Stimulated activated CD8-positive, alpha-beta memory T cell treated with anti-CD3 and anti-CD28 coated beads, Interleukin-12 subunit alpha, Interleukin-12 subunit beta, amount 100 ng/mL, for 4 hours (primary cell): ENCODE data around the gene ST6GALNAC4.
A peak's percentile ranks its signal among the peaks of the same experiment; 100 is the strongest.

Experiments used
- DNase-seq: peaks from one replicate; pipeline ENCODE4 v3.0.0-alpha.2; 2020; ENCODE audit warnings: low read depth

Gene ST6GALNAC4

DNA sequence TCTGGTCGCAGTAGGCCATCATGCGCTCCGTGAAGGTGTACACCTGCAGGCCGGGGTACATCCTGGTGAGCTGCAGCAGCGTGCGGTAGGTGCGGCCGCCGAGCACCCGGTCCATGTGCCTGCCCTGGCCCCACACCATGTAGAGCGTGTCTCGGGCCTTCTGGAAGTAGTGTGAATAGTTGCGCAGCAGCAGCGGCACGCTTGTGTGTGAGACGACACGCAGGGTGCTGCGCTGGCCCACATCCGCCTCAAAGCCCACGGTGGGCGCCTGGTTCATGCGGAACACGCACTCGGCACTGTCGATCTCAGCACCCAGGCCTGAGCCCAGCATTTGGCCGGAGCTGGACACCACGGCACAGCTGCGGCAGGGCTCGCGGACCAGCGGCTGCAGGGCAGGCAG lies 4.5 kb downstream of the ST6GALNAC4 start:
- no peak for DNase-seq

DNA sequence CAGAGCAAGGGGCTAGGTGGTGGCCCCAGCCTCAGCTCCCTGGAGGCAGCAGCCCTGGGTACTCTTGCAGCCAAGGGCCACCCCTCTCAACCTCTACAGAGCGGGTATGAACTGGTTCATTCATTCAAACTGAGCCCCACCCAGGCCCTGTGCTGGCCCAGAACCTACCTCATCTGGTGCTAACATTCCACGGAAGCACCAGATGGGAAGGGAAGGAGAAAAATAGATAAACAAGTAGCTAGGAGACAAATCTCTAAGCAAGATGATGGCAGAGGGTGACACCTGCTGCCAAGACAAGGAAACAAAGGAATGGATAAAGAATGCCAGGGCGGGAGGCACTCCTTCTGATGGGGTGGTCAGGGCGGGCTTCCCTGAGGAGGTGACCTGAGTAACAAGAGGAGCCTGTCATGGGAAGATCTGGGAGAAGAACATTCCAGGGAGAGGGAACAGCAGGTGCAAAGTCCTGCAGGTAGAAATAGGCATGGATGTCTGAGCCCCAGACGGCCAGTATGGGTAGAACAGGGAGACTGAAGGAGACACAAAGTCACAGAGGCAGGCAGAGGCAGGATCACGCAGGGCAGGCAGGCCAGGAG lies 6.1 kb downstream of the ST6GALNAC4 start:
- no peak for DNase-seq

DNA sequence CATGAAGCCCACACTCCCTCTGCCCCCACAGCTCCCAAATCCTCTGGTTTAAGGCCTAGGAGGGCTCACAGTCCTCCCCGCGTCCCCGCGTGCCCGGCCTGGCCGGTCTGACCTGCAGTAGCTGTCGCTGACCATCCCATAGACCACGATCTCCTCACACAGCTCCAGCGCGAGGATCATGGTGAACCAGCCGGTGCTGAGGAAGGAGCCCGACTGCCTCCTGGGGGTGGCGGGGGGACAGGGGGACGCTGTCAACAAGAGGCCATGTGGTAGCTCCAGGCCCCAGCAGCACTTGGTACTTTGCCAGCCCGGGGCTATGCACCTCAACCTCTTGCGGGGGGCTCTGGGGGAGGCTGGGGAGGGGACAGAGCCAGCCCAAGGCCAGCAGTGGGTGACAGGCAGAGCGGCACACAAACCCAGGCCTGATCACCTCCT lies 7.0 kb downstream of the ST6GALNAC4 start:
- DNase-seq, result no peak

DNA sequence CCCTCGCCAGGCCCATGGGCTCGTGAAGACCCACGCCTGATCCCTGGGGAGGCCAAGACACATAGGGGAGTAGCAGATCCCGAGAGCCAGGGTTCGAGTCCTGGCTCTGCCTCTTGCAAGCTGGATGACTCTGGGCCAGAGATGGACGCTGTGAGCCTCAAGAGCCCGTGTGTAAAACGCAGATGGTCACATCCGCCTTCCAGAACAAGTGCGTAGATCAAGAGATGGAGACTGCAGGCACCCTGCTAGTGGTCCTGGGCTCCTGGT lies 8.2 kb downstream of the ST6GALNAC4 start:
- no peak for DNase-seq

DNA sequence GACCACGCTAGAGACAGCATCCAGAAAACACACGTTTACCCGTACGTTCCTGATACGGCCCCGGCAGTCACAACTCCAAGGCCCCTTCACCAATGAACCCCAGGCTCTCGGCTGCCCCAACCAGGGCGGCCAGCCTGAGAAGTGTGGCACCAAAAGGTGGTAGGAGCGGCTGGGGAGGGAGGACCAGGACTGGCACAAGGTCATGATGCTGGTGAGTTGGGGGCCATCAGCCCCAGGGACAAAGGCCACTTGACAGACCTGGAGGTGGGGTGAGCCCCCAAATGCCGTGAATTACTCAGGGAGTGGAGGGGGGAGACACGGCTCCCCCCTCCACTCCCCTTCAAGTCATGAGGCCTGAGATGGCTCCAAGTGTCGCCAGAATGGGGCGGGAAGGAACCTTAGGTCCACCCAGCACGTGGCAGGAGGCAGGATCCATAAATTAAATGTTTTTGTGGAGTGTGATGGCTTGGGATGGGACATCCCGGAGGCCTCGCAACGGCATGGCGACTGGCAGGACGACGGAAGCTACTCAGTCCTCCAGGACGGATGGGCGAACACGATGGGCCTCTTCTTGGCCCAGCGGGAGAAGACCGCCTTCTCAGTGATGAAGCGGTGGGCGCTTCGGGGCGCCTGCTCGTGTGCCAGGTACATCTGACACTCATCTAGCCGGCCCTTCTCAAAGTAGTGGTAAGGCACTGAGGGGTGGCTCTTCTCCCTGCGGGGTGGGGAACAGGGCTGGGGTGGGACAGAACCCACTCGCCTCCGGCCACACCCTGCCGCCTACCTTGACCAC lies 8.8 kb downstream of the ST6GALNAC4 start:
- no peak for DNase-seq

DNA sequence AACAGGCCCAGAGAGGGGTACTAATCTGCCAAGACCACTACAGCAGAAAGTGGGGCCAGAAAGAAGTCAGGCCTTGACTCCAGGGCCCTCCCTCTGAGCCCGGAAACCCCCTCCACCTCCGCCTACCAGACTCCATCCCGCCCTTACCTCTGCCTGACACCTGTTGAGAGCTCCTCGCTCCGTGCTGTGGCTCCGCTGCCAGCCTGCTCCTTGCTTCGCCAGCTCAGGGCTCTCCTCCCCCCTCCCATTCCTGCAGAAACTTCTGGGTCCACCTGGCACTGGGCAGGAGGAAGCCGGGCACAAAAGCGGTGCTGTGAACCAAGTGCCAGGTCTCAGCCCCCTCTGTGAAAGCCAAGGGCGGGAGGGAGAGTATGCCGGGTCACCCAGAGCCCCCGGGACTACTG lies 11.1 kb downstream of the ST6GALNAC4 start:
- DNase-seq, result no peak

DNA sequence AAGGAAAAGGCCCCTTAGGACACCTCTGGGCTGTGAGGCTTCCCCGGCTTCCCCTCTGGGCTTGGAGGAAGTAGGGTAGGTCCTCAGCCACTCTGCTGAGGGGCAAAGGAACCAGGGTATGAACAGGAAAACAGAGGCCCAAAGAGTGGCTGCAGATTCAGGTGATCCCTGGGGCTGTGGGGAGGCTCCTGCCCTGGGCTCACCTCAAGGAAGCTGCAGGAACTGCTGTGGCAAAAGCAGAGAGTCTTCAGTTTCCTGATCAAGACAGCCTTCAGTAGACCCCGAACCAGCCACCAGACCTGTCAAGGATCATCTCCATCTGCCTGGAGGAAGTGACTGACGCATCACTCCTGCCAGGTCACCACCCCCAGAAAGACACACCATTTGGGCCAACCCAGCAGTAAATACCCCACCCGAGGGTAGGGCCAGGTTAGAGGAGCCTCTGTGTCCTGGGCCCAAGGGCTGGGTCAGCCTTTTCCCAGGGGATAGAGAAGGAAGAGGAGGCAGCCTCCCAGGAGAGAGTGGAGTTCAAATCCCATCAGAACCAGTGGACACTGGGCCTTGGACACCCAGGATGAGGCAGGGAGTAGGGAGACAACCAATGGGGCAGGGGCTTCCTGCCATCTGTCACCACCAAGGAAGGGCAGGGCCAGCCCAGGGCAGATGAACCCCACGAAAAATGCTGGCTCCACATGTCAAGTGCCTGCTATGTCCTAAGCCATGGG lies 11.7 kb downstream of the ST6GALNAC4 start:
- no peak for DNase-seq

DNA sequence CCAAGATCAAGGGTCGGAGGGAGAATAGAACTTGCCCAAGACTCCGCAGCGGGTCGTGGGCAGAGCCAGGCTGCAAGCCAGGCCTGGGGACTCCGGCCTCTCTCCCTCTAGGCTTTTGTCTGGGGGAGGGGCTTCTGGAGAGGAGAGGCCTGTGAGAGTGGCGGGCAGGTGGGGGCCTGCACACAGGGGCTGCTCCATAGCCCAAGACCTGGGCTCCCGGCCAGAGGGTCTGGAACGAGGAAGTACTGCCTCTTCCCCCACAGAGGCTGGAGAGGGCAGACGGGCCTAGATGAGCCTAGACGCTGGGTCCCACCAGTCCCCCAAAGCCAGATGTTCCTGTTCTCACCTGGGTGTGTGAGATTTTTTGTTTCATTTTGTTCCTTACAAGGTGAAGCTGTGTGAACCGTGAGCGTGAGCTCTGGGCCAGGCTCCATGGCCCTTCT lies 12.3 kb downstream of the ST6GALNAC4 start:
- no peak for DNase-seq

DNA sequence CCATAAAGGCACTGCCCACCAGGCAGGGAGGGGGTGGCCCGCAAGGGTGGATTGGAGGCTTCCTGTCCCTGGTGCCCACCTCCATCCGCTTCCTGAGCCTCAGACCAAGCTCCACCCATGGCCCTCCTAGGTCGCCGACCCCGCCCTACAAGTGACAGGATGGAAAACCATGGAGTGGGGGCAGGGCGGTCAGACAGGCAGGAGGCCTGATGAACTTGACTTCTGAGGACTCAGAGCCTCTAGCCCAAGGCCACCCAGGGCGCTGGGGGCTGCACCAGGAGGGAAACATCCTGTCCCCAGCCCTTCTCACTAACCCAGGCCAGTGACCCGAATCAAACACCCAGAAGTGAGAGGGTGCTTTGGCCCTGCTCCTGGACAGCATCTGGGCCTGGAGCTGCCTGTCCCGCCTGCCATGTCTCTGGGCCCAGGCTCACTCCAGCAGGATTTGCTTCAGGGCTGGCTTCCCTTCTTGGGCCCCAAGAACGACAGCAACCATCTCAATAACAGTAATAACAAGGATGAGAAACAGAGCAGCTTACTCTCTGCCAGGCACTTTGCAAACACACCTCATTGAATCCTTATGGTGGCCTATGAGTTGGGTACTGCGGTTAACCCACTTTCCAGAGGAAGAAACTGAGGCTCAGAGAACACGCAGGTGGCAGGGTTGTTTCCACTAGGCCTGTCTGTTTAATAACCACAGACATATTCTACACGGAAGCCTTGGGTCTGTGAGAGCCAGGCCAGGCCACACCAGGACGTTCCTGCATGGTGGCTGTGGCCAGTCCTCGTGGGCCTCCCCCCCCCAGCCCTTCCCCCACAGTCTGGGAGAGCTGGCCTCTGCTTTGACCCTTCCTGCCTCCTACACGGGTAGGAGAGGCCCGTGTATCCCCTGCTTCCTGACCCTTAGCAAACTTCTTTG lies 13.0 kb downstream of the ST6GALNAC4 start:
- no peak for DNase-seq

DNA sequence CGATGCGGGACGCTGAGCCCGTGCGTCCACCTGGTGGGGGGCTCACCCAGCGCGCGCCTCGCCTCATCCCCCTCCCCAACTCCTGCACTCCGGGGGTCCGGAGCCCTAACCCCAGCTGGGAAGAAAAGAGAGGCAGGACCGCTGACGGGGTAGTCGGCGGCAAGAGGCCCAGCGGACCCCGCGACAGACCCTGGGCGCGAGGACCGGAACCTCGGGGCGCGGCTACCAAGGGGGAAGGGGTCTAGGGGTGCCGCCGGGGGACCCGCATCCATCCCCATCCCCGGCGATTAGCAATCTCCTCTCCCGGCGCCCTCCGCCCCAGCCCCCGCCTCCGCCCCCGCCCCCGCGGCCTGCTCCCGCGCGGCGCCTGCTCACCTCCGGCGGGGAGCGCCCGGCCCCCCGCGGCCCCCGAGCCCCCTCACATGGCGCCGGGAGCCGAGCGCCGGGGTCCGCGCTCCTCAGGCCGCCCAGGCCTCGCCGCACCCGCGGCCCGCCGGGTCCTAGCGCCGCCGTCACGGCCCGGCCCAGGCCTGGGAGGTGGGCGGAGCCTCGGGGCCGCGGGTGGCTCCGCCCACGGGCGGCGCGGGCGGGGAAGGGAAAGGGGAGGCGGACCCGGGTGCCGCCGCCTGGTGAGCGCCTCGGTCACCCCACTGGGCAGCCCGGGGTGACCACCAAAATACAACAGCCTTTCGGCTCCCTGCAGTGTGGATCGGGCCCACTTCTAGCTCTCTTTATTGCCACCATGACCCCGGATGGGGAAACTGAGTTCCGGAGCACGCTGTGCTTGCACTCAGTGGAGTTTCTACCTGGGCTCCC lies 17.5 kb downstream of the ST6GALNAC4 start, which contains the start of gene ST6GALNAC6:
Gene ST6GALNAC6 (minus strand): TSS at position 476 of the 816 bp plus-strand sequence. CDS start 1,622 bp downstream, outside the sequence.
- DNase-seq, result peak; percentile 62

DNA sequence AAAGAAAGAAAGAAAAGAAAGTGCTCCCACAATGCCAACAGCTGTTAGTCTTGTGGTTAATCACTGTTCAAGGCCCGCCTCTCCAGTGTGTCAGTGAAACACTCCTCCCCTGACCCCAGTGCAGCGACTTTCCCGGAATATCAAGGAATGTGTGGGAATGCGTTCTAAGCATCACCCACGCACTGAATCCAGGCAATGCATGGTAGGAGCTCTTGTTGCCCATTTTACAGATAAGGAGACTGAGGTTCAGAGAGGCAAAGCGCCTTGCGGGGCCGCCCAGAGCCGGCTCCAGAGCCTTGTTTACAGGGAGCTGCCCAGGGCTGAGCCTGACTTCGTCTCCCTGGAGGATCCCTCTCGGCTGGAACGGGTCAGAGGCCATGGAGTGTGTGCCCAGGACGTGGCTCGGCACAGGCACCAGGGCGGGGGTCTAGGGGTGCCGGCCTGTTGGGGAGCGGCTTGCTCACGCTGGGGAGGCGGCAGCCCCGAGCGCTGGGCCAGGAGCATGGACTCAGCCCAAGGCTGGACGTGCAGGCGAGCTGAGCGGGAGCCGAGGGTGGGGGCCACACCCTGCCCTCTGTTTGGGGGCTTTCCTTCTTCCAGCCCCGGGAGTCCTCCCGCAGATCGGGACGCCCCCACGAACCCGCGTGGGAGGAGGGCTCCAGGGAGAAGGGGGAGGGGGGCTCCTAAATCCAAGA lies 18.3 kb downstream of the ST6GALNAC4 start:
- no peak for DNase-seq

DNA sequence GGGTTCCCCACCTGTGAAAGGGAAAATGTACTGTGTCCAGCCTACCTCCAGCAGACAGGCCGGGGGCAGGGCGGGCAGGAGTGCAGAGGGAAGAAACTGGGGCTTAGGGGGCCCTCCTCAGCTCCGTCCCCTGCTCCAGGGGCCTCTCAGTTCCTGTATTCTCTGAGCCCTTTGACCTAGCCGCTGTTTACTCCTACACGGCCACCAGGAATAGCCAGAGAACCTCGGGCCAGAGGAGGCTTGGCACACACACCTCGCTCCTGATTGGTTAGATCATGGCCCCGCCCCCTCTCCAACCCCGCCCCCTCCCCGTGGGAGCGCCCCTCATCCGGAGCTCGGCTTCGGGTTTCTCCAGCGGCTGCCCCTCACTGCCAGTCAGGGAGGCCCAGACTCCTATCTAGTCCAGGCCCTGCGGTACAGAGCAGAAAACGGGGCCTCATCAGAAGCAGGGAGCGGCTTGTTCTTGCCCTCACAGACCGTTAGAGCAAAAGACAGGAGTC lies 19.6 kb downstream of the ST6GALNAC4 start:
- no peak for DNase-seq

DNA sequence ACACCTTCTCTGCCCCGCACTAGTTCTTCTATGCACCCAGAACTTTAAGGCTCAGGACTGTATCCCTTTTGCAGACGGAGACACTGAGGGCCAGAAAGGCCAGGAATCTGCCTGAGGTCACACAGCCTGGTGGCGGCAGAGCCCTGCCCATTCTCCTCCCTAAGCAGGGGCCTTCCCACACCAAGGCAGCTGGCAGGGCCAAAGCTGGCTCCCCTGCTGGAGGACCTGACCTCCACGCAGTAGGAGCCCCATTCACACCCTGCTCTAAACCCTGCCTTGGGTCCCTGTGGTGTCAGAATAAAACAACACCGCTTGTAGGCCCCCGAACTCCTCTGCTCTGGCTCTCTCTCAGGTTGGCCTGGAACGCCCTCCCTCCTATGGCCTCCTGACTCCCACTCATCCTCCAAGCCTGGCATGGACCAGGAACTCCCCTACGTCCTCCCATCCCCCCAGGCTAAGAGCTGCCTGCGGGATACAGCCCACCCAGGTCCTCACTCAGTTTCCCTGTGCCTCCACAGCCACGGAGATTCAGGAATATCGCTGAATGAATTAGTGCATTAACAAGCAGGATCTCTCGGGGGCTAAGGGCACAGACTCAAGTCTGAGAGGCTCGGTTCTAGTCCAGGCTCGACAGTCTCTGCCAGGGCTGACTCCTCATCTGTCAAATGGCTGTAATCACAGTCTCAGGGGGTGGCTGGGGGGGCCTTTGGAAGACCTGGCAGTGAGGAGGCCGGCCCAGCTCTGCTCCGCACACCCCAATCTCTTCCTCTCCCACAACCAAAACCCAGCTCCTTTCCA lies 20.2 kb downstream of the ST6GALNAC4 start:
- no peak for DNase-seq

DNA sequence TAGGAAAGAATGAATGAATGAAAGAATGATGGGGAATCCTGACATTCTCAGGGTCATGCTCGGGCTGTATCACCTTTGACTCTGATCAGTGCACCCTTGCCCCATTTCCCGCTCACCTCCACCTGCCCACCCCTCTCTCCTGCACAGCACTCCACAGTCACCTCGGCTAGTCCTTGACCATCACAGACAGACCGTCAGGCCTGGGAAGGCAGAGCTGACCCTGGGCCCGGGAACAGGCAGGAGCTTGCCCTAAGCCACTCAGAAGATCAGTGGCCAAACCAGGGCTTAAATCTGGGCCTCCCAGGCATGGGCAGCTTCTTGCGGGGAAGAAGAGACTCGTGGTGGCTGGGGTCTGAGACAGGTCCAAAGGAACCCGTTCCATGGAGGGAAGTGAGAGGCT lies 21.0 kb downstream of the ST6GALNAC4 start:
- no peak for DNase-seq

DNA sequence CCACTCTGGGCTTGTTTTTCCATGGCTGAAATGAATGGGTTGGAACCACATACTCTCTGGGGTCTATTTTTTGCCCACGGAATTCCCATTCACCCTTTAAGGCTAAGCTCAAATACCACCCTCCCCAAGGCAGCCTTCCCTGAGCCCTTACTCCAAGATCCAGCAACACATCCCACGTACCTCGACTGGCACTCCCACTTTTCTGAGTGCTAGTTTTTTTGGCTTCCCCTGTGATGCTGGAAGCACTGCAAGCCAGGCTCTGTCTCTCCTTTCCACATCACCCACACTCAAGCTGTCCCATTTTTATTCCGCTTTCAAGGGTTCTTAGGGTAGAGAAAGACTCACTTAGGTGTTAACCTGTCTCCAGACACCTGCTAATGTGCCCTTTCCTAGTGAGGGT lies 23.4 kb downstream of the ST6GALNAC4 start:
- no peak for DNase-seq

DNA sequence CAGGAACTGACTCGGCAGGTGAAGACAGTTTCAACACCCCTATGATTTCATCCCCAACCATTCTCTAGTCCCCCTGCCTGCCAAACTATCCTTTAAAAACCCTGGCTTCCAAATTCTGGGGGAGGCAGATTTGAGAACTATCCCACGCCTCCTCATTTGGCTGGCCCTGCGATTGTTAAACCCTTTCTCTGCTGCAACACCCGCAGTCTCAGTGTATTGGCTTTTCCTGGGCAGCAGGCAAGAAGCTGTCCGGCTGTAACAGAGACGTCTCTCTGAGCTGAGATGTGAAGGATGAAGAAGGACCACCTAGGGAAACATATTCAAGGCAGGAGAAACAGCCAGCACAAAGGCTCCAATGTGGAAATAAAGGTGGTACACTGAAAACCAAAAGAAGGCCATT lies 24.0 kb downstream of the ST6GALNAC4 start:
- DNase-seq, result no peak

DNA sequence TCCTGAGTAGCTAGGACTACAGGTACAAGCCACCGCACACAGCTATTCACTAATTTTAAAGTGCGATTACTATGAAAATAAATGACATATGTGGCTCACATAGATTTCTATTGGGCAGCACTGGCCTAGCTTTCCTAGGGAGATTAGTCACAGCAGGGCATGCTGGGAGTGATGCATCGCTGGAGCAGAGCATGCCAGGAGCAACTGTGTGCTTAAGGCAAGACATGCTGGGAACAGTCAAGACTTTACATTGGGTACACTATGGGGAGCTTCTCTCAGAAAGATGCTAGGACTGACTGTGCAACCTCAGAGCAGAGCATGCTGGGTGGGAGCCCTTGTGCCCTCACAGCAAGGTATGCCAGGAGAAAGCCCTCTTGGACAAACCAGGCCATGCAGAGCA lies 26.8 kb downstream of the ST6GALNAC4 start:
- DNase-seq, result no peak

DNA sequence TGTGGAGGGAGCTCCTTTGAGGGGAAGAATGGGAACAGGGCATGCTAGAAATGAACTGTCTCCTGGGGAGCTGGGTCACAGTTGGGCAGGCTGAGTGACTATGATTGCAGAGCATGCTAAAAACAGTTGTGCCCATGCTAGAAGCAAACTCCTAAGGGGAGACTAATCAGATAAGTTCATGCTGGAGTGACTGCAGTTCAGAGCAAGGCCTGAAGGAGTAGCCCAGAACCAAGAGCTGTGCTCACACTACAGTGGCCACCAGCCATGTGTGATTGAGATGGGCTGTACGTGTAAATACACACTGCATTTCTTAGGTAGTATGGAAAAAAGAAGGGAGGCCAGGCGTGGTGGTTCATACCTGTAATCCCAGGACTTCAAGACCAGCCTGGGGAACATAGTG lies 29.0 kb downstream of the ST6GALNAC4 start:
- no peak for DNase-seq

DNA sequence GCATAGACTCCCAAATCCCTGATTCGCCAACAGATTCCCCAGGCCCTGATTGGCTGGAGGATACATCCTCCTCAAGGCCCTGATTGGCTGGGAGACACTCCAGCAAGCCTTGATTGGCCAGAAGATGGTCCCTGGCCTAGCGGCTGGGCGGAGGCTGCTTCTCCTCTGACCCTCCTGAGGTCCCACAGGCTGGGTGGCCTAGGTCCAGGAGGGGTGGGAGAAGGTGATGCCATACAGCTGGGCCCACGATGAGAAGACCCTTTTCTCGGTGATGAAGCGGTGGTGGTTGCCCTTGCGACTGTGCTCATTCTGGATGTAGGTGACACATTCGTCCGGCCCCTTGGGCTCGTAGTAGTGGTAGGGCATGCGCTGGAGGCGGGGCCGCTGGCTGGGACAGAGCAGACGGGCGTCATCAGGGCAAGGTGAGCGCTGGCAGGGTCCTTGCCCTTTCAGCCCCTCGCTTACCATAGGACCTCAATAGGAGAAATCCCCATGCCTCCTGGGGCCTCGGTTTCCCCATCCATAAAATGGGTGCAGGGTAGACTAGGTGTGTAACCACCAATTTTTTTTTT lies 30.4 kb downstream of the ST6GALNAC4 start:
- no peak for DNase-seq
